ENCODE data around the gene SLIT3.

SLIT3 gene

DNA sequence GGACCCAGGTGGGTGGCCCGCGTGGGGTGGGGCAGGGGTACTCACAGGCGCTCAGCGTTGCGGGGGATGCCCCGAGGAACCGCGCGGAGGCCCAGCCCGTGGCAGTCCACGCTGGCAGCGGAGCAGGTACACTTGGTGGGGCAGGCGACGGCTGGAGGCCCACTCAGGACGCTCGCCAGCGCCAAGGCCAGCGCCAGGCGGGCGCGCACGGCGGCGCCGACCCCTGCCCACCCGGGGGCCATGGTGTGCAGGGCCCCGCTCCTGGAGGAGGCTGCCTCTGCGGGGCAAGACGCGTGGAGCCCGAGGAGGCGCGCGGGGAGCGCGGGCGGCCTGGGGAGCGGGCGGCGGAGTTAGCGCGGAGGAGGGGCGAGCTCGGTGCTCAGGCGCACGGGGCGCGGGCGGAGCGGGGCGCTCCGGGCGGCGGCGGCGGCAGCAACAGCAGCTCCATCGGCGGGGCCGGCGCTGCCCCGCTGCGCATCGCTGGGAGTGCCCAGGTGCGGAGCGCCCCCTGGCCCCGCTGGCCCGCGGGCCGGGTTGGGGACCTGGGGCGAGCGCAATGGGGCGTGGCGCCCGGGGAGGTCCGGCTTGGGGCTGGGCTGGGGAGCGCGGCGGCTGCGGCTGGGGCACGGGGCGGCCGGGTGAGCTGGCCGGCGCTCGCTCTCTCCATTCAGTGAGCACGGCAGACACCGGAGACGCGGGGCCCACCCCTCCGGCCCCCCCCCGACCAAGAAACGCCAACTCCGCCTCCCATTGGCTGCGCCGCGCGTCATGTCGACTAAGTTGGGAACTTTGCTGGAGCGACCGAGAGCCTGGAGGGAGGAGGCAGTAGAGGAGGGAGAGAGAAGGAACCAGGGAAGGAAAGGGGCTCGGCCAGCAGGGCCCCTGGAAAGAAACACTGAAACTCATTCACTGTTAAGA, at the start of gene SLIT3:
TSS of gene SLIT3 (minus strand) at position 672 of the 918 bp plus-strand sequence. CDS start at position 242, 430 bp downstream.
- DNase-seq (ENCODE audit: low read depth) = peak; percentile 80

GRCh38 chr5:169350016-169350415, 49.1 kb upstream of the SLIT3 start:
- peak; percentile 87 for DNase-seq (ENCODE audit: low read depth)

DNA sequence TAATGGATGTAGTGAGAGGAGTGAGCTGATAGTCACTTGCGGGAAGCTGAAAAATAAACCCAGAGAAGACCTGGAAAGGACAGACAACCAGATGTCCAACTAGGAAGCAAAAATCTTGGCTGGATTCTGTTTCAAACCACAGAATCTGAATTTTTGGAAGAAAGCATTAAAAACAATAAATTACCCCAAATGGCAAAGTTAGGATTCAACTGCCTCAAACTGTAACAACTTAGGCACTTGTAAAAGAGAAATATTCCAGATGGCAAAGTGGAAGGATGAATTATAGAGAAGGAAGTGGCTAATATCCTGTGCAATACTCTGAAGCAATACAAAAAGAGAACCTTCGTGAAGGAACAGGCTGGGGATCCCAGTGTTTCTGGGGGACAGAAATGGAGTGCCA, 46.8 kb upstream of the SLIT3 start:
- peak; percentile 43 for DNase-seq (ENCODE audit: low read depth)

- peak; percentile 69 for DNase-seq (ENCODE audit: low read depth)
Measured at GRCh38 chr5:169344629-169345028, 43.7 kb upstream of the SLIT3 start.

DNA sequence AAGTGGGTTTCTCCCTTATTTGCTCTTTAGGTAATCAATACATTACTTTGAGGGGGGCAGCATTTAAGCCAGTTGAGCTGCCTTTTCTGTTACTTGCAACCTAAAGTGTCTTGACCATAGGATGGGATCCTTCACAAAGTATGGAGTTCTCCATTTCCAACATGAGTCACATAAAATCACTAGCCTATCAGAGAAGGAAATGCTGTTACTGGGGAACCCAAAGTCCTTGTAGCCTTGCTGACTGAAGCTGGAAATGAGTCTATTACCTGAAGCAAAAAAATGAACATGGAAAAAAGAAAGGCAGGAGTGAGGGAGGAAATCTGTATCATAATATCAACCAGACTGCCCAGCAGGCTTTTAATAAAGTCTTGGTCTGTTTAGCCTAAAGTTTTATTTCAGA, 42.8 kb upstream of the SLIT3 start:
- DNase-seq (ENCODE audit: low read depth) = no peak

GRCh38 chr5:169341556-169341955, 40.6 kb upstream of the SLIT3 start:
- DNase-seq (ENCODE audit: low read depth) = no peak

- no peak for DNase-seq (ENCODE audit: low read depth)
Measured at GRCh38 chr5:169339869-169340268, 38.9 kb upstream of the SLIT3 start.

GRCh38 chr5:169336242-169336641, 35.3 kb upstream of the SLIT3 start:
- no peak for DNase-seq (ENCODE audit: low read depth)

- DNase-seq (ENCODE audit: low read depth) = no peak
Measured at GRCh38 chr5:169335806-169336205, 34.9 kb upstream of the SLIT3 start.

- DNase-seq (ENCODE audit: low read depth) = no peak
Measured at GRCh38 chr5:169333518-169333917, 32.6 kb upstream of the SLIT3 start.

DNA sequence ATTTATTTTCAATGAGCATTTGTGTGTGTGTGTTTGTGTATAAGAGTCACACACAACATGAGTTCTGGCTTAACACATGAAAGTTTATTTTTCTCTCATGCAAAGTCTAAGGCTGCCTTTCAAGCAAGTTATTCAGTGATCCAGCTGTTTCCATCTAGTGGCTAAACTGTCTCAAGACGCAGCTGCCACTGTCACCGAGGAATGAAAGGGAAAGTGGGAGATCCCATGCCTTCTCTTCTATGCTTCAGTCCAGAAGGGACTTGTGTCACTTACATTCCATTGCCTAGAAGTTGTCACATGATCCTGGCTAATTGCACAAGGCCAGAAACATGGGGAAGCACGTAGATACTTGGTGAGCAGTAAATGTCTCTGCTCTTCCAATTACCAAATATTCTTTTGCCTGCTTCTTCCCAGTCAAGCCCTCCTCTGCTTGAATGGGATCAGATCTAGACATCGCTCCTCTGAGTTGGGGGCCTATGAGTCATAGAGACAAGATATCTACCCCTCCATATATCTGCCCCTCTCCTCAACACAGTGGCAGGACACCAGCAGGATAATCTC, 30.4 kb upstream of the SLIT3 start:
- peak; percentile 14 for DNase-seq (ENCODE audit: low read depth)

- no peak for DNase-seq (ENCODE audit: low read depth)
Measured at GRCh38 chr5:169328401-169328800, 27.5 kb upstream of the SLIT3 start.

DNA sequence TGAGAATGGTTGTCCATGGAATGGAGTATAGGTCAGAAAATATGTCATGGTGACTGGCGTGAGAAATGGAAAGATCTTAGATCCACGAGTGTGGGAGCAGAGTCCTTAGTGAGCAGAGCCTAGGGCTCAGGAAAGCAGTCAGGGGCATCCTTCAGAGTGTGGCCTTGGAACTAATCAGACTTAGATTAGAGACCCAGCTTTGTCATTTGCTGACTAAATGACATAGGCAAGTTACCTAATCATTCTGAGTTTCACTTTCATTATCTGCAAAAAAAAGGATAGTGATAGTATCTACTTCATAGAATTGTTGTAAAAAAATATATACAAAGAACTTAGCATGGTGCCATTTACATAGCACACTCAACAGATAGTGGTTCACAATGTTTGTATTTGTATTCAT, 24.3 kb upstream of the SLIT3 start:
- DNase-seq (ENCODE audit: low read depth) = no peak

- no peak for DNase-seq (ENCODE audit: low read depth)
Measured at GRCh38 chr5:169318556-169318955, 17.6 kb upstream of the SLIT3 start.

GRCh38 chr5:169307646-169308045, 6.7 kb upstream of the SLIT3 start:
- peak; percentile 37 for DNase-seq (ENCODE audit: low read depth)

DNA sequence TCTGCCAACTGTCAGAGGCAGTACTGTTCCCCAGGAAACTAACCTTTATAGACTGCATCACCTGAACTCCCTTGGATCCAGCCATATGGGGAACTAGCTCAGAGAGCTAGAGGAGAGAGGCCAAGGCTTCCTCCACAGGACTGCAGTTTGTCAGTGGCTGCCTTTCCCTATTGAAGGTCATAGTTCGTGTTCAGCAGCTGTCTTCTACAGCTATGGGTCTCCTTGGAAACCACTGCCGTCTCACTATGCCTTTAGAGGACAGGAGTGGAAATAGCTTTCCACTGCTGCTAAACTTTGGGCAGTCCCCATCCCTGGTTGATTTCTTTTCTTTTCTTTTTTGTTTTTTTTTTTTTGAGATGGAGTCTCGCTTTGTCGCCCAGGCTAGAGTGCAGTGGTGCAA, 4.4 kb upstream of the SLIT3 start:
- DNase-seq (ENCODE audit: low read depth) = no peak

GRCh38 chr5:169304175-169304574, 3.2 kb upstream of the SLIT3 start:
- no peak for DNase-seq (ENCODE audit: low read depth)

- no peak for DNase-seq (ENCODE audit: low read depth)
Measured at GRCh38 chr5:169303119-169303515, 2.2 kb upstream of the SLIT3 start.

- peak; percentile 78 for DNase-seq (ENCODE audit: low read depth)
Measured at GRCh38 chr5:169302491-169303118, 1.7 kb upstream of the SLIT3 start.

- no peak for DNase-seq (ENCODE audit: low read depth)
Measured at GRCh38 chr5:169301986-169302385, 1.0 kb upstream of the SLIT3 start.

DNA sequence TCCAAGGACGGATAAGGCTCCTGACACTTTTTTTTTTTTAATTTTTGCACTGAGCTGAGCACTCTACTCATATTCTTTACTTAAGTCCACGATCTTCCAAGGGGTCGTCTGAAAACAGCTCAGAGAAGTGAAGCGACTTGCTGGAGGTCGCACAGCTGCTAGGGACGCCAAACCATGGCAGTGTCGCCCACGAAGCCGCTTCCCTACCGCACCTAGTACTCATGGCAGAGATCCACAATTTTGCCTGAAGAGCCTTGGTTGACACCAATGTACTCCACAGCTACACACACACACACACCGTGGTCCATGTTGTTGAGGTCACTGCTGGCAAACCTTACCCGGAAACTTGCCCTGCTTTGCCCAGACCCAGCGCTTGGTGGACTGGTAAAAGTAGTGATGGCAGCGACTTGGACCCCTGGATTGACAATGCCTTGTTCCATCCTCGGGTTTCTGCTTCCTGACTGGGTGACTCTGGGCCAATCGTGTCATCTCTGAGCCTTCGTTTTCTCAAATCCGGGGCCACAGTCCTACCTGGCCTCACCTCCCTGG, 521 bp upstream of the SLIT3 start:
- DNase-seq (ENCODE audit: low read depth) = no peak

DNA sequence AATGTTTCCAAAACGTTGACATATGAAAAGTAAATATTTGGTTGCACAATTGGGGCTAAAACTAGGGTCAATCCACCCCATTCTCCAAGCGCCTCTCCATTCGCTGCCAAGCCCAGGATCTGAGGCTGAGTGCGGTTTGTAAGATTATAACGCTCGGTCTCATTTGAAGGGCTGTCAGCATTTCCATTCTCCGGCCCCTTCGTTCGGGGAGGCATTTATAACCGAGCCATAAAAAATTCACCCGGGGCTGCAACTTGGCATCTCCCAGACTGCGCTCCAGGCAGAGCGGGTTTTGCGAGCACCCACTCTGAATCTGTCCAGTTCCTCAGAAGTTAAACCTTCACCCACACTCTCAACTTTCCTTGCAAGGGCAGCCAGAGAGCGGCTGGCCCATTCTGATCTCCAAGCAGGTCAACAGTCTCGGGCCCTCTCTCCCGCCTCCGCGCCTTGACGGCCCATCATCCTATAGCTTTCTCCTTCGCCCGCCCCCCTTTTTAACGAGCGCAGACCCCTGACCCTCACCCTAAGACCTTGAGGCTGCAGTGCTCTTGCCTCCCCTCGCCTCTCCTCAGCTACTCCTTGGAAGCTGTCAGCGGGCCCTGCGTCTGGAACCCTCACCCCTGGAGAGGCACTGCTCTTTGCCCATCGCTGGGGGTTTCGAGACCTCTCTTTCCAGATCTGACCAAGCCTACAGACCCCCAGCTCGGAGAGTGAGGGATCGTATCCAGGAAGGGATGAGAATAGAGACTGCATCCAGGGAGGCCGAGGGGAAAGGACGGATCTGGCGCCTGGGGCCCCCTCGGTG, 1.1 kb downstream of the SLIT3 start:
- no peak for DNase-seq (ENCODE audit: low read depth)

Measured in EH (cell line).